Keratinocyte (primary cell): ENCODE results near the gene FAM120B. TPM values are rescaled to one million over a fixed set of nuclear protein-coding genes. Genes with fewer than 3 reads are reported as not detected.
A peak's percentile ranks its signal among the peaks of the same experiment; 100 is the strongest.

Experiments used
- DNase-seq: peaks from one replicate; pipeline ENCODE4 v3.0.0-alpha.2; 2011; ENCODE audit warnings: low read depth, missing footprints, low spot score
- FAIRE-seq: peaks from 2 replicates; lab custom pipeline; 2011; peaks lifted over from hg19 to GRCh38; lab: Jason Lieb, UNC
- H2AFZ ChIP-seq: 2 replicates; pipeline ENCODE4 v1.6.0; 2012; ENCODE audit warnings: low read length, control low read depth, inconsistent platforms; ENCODE audit not compliant: control insufficient read depth
- H3K27ac ChIP-seq: 2 replicates; pipeline ENCODE4 v1.5.1; 2011; ENCODE audit warnings: low read length; ENCODE audit not compliant: control insufficient read depth, insufficient read depth
- H3K27me3 ChIP-seq: 3 replicates; pipeline ENCODE4 v1.6.0; 2011; ENCODE audit warnings: low read length; ENCODE audit not compliant: control insufficient read depth, insufficient read depth; ENCODE audit errors: extremely low read depth
- H3K36me3 ChIP-seq, 2 experiments: 2 replicates in 1 of 2; 3 replicates in 1 of 2; pipeline ENCODE4 v1.5.1; 2011; ENCODE audit warnings: low read length in 2 of 2, mild to moderate bottlenecking in 1 of 2; ENCODE audit not compliant: control insufficient read depth in 2 of 2, insufficient read depth in 2 of 2; ENCODE audit errors: extremely low read depth in 1 of 2
- H3K4me1 ChIP-seq: 3 replicates; pipeline ENCODE4 v1.5.1; 2011; ENCODE audit warnings: low read length; ENCODE audit not compliant: control insufficient read depth, insufficient read depth; ENCODE audit errors: extremely low read depth
- H3K4me2 ChIP-seq: 3 replicates; pipeline ENCODE4 v1.6.0; 2011; ENCODE audit warnings: low read depth, low read length; ENCODE audit not compliant: control insufficient read depth, insufficient read depth; ENCODE audit errors: extremely low read depth
- H3K4me3 ChIP-seq, 3 experiments: fragments of 200-600 bp in 1 of 3; sonication (generic) in 1 of 3; 2 replicates in 2 of 3; 3 replicates in 1 of 3; pipeline ENCODE4 v1.5.1; 2011 to 2016; ENCODE audit warnings: low read length in 3 of 3, mild to moderate bottlenecking in 3 of 3, control low read depth in 2 of 3, inconsistent platforms in 1 of 3, low read depth in 1 of 3, mixed read lengths in 1 of 3, mixed run types in 1 of 3, moderate library complexity in 1 of 3; ENCODE audit not compliant: control insufficient read depth in 2 of 3, insufficient read depth in 2 of 3; ENCODE audit errors: extremely low read depth in 1 of 3
- H3K79me2 ChIP-seq: 2 replicates; pipeline ENCODE4 v1.6.0; 2012; ENCODE audit warnings: low read length; ENCODE audit not compliant: control insufficient read depth, insufficient read depth
- H3K9ac ChIP-seq: 3 replicates; pipeline ENCODE4 v1.6.0; 2011; ENCODE audit warnings: low read length; ENCODE audit not compliant: control insufficient read depth, insufficient read depth; ENCODE audit errors: extremely low read depth
- H3K9me1 ChIP-seq: 3 replicates; pipeline ENCODE4 v1.6.0; 2011; ENCODE audit warnings: low read length; ENCODE audit not compliant: control insufficient read depth, insufficient read depth; ENCODE audit errors: extremely low read depth
- H3K9me3 ChIP-seq: 2 replicates; pipeline ENCODE4 v1.5.1; 2012; ENCODE audit warnings: low read depth, low read length; ENCODE audit not compliant: control insufficient read depth
- H4K20me1 ChIP-seq: 3 replicates; pipeline ENCODE4 v1.6.0; 2011; ENCODE audit warnings: low read length; ENCODE audit not compliant: control insufficient read depth, insufficient read depth; ENCODE audit errors: extremely low read depth
- EZH2 ChIP-seq: IDR thresholded peaks from one replicate; pipeline ENCODE4 v1.6.1; 2012; ENCODE audit warnings: inconsistent platforms, mild to moderate bottlenecking, low read length, moderate library complexity
- dilution Hi-C: fragments of 300-500 bp; cut with MboI; formaldehyde crosslinking; loops from one replicate; pipeline ENCODE4 v1.7.0; 2020; ENCODE audit warnings: low sequenced_read_pairs; ENCODE audit not compliant: extremely low pct_ligation_motif_present
- polyA plus RNA-seq, 5 experiments: library from polyadenylated mRNA; depleted of rRNA in 3 of 5; stranded (reverse) in 3 of 5; stranded (forward) in 1 of 5; unstranded in 1 of 5; fragments of >200 nt; gene quantifications; 1 replicate in 1 of 5; 2 replicates in 3 of 5; 3 replicates in 1 of 5; pipeline versions ENCODE4 v1.2.1 to v1.2.3, GENCODE V29; 2011 to 2012; ENCODE audit warnings: missing spikeins in 2 of 5, low read depth in 1 of 5, low replicate concordance in 1 of 5
- TF ChIP-seq, protein P1 (sequence below), 3 experiments: IDR thresholded peaks in 1 of 3; conservative IDR thresholded peaks in 1 of 3; optimal IDR thresholded peaks in 1 of 3; 2 replicates in 2 of 3; 3 replicates in 1 of 3; pipeline versions ENCODE3 to v1.5.1; 2011; ENCODE audit warnings: low read length in 3 of 3, mild to moderate bottlenecking in 3 of 3, moderate library complexity in 2 of 3, control low read depth in 1 of 3, inconsistent platforms in 1 of 3; ENCODE audit not compliant: insufficient read depth in 2 of 3; ENCODE audit errors: extremely low read depth in 1 of 3

The FAM120B gene
- polyA plus RNA-seq, 1 donor (not counting 4 experiments of a cell fraction or from before 2014, with no cell fraction given): 17.4 TPM

DNA sequence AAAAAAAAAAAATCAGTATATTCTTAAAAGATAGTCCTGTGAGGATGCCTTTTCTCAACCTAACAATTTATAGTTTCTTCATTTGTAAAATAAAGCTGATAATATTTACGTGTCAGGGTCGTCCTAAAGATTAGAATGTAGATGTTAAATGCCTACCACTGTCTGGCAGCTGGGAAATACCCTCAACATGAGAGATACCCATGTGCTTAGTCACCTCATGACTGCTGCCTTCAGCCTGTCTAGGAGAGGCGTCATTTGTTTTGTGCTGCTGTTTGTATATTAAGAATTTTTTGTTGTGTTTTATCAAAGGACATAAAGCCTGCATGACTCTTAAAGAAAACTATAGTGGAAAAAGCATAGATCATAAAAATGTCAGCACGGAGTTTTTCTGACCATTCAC lies 9.5 kb downstream of the FAM120B start:
- no peak overlapping the region for H3K9ac ChIP-seq
- no peak overlapping the region for H3K4me2 ChIP-seq
- FAIRE-seq: no peak
- no peaks in the 10 kb centered on the region for H4K20me1 ChIP-seq
- no peak overlapping the region for H3K4me3 ChIP-seq
- TF ChIP-seq EZH2: no peak
- TF ChIP-seq, protein P1, sequence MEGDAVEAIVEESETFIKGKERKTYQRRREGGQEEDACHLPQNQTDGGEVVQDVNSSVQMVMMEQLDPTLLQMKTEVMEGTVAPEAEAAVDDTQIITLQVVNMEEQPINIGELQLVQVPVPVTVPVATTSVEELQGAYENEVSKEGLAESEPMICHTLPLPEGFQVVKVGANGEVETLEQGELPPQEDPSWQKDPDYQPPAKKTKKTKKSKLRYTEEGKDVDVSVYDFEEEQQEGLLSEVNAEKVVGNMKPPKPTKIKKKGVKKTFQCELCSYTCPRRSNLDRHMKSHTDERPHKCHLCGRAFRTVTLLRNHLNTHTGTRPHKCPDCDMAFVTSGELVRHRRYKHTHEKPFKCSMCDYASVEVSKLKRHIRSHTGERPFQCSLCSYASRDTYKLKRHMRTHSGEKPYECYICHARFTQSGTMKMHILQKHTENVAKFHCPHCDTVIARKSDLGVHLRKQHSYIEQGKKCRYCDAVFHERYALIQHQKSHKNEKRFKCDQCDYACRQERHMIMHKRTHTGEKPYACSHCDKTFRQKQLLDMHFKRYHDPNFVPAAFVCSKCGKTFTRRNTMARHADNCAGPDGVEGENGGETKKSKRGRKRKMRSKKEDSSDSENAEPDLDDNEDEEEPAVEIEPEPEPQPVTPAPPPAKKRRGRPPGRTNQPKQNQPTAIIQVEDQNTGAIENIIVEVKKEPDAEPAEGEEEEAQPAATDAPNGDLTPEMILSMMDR (optimal IDR thresholded peaks at IDR 0.05 in 1 of 3, IDR thresholded peaks at IDR 0.05 in 1 of 3, conservative IDR thresholded peaks at IDR 0.05 in 1 of 3; ENCODE audit: extremely low read depth in 1 of 3, insufficient read depth in 2 of 3, low read length in 3 of 3): no peak
- no peaks in the 10 kb centered on the region for H3K9me3 ChIP-seq
- dilution Hi-C loops: no loop called here
- H3K4me1 ChIP-seq: no peaks in the 10 kb centered on the region
- no peak overlapping the region for H2AFZ ChIP-seq
- H3K27ac ChIP-seq: no peak overlapping the region
- DNase-seq: peak; percentile 5
- peaks cover 52% of the 10 kb centered on the region for H3K79me2 ChIP-seq
- H3K9me1 ChIP-seq: no peaks in the 10 kb centered on the region
- no peaks in the 10 kb centered on the region for H3K27me3 ChIP-seq
- peaks cover 11 to 26% of the 10 kb centered on the region in 2 experiments for H3K36me3 ChIP-seq

DNA sequence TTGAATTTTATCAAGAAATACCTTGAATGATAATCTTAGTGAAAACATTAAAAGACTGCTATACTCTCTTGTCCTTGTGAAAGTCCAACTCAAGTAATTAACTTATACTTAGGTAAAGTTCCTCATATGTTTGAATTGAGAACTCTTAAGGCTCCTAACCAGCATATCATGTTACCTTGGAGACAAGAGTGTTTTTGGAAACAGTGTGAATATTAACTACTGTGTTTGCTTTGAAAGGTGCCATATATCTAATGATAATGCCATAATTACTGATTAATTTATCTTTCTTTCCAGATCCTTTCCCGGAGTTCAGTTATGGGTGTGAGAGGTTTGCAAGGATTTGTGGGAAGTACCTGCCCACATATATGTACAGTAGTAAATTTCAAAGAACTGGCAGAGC lies 10.5 kb downstream of the FAM120B start:
- DNase-seq (no peak), FAIRE-seq (no peak)
- Histone ChIP-seq H3K9me3 (no peaks in the 10 kb centered on the region), H2AFZ (no peak overlapping the region), H3K36me3 (peaks cover 11 to 22% of the 10 kb centered on the region in 2 experiments), H3K4me3 (no peak overlapping the region), H4K20me1 (no peaks in the 10 kb centered on the region), H3K27ac (no peak overlapping the region), H3K79me2 (peaks cover 43% of the 10 kb centered on the region), H3K9me1 (no peaks in the 10 kb centered on the region), H3K4me1 (no peaks in the 10 kb centered on the region), H3K9ac (no peak overlapping the region), H3K4me2 (no peak overlapping the region), H3K27me3 (no peaks in the 10 kb centered on the region)
- TF ChIP-seq, protein P1 (optimal IDR thresholded peaks at IDR 0.05 in 1 of 3, IDR thresholded peaks at IDR 0.05 in 1 of 3, conservative IDR thresholded peaks at IDR 0.05 in 1 of 3; ENCODE audit: extremely low read depth in 1 of 3, insufficient read depth in 2 of 3, low read length in 3 of 3): no peak
- TF ChIP-seq EZH2: no peak
- dilution Hi-C loops: no loop called here
